HCT116 (cell line): Measurements from ENCODE around the gene CNTN2. TPM values are rescaled to one million over a fixed set of nuclear protein-coding genes. Genes with fewer than 3 reads are reported as not detected.

Experiments
- ATAC-seq: fragments of 200-7000 bp; cut with Tn5 transposase; 2 replicates; pipeline ENCODE4 v1.9.1; 2020; ENCODE audit warnings: mild to moderate bottlenecking, moderate library complexity
- BruUV-seq: library from RNA; stranded (reverse); fragments of 400-500 nt; replicated peaks from 2 replicates; lab custom pipeline; 2021; lab: Mats Ljungman, UMichigan
- CTCF ChIA-PET: fragments of 300-600 bp; sonication (Branson Sonifier 250); formaldehyde crosslinking; loops from one replicate; lab custom pipeline; 2021; ENCODE audit warnings: antibody characterized with exemption; lab: Charles Lee
- POLR2A ChIA-PET: fragments of 300-600, 350-600 bp; sonication (Branson Sonifier 250); formaldehyde crosslinking; loops from one replicate; lab custom pipeline; 2021; ENCODE audit warnings: antibody characterized with exemption; lab: Charles Lee
- RAD21 ChIA-PET, 2 experiments: fragments of 300-600 bp; sonication (Branson Sonifier 250); formaldehyde crosslinking; loops; one replicate each; lab custom pipeline; 2023; ENCODE audit warnings: low total read pairs in 2 of 2; ENCODE audit not compliant: uncharacterized antibody in 2 of 2, unreplicated experiment in 2 of 2, low non-redundant PET in 1 of 2; lab: Charles Lee
- DNase-seq: peaks from one replicate; pipeline ENCODE4 v3.0.0-alpha.2; 2010; ENCODE audit warnings: low read depth, low spot score
- H2AFZ ChIP-seq: fragments of 200-600 bp; shearing (Covaris generic), sonication (generic); 2 replicates; pipeline ENCODE4 v1.6.1; 2017; ENCODE audit warnings: low read depth, mixed run types, mixed read lengths, antibody characterized with exemption, low read length; ENCODE audit not compliant: poor library complexity, severe bottlenecking
- H3K27ac ChIP-seq: 2 replicates; pipeline ENCODE4 v1.5.1; 2012; ENCODE audit warnings: low read depth, low read length
- H3K27me3 ChIP-seq: fragments of 200-600 bp; sonication (generic); 2 replicates; pipeline ENCODE4 v1.6.1; 2016; ENCODE audit warnings: mixed run types, low read length, mixed read lengths; ENCODE audit not compliant: insufficient read depth
- H3K36me3 ChIP-seq, 2 experiments: fragments of 200-500 bp in 1 of 2; fragments of 200-600 bp in 1 of 2; sonication (Bioruptor generic) in 1 of 2; sonication (generic) in 1 of 2; 2 replicates each; pipeline versions ENCODE4 v1.5.1 to v1.6.1; 2014 to 2016; ENCODE audit warnings: low read length in 2 of 2, inconsistent platforms in 1 of 2, mixed read lengths in 1 of 2, mixed run types in 1 of 2; ENCODE audit not compliant: insufficient read depth in 2 of 2, control insufficient read depth in 1 of 2
- H3K4me1 ChIP-seq, 2 experiments: fragments of 200-600 bp in 1 of 2; sonication (generic) in 1 of 2; 2 replicates each; pipeline versions ENCODE4 v1.5.1 to v1.6.1; 2012 to 2017; ENCODE audit warnings: low read length in 2 of 2, inconsistent platforms in 1 of 2, mild to moderate bottlenecking in 1 of 2, mixed read lengths in 1 of 2, mixed run types in 1 of 2, moderate library complexity in 1 of 2; ENCODE audit not compliant: insufficient read depth in 2 of 2, control insufficient read depth in 1 of 2
- H3K4me2 ChIP-seq: fragments of 200-600 bp; sonication (generic); 2 replicates; pipeline ENCODE4 v1.6.1; 2017; ENCODE audit warnings: mixed run types, low read length, mixed read lengths
- H3K4me3 ChIP-seq, 2 experiments: fragments of 200-600 bp in 1 of 2; sonication (generic) in 1 of 2; replicated peaks in 1 of 2; 2 replicates each; pipeline ENCODE4 v1.5.1; 2011 to 2016; ENCODE audit warnings: low read length in 2 of 2, control low read depth in 1 of 2, low read depth in 1 of 2, mild to moderate bottlenecking in 1 of 2, mixed read lengths in 1 of 2, mixed run types in 1 of 2
- H3K79me2 ChIP-seq: fragments of 200-600 bp; sonication (generic); 2 replicates; pipeline ENCODE4 v1.6.1; 2017; ENCODE audit warnings: mild to moderate bottlenecking, mixed run types, low read length, moderate library complexity, mixed read lengths; ENCODE audit not compliant: insufficient read depth
- H3K9ac ChIP-seq: fragments of 200-600 bp; sonication (generic); 2 replicates; pipeline ENCODE4 v1.6.1; 2016; ENCODE audit warnings: low read length, mixed read lengths
- H3K9me2 ChIP-seq: fragments of 200-600 bp; sonication (generic), shearing (Covaris generic); 2 replicates; pipeline ENCODE4 v1.6.1; 2017; ENCODE audit warnings: mixed run types, mild to moderate bottlenecking, moderate library complexity; ENCODE audit not compliant: insufficient read depth
- H3K9me3 ChIP-seq, 2 experiments: fragments of 200-500 bp in 1 of 2; fragments of 200-600 bp in 1 of 2; sonication (Bioruptor generic) in 1 of 2; sonication (generic) in 1 of 2; 2 replicates each; pipeline ENCODE4 v1.6.1; 2014 to 2017; ENCODE audit warnings: low read length in 2 of 2, mixed read lengths in 2 of 2, inconsistent platforms in 1 of 2, low read depth in 1 of 2, mild to moderate bottlenecking in 1 of 2, mixed run types in 1 of 2, moderate library complexity in 1 of 2; ENCODE audit not compliant: control insufficient read depth in 1 of 2, insufficient read depth in 1 of 2
- H4K20me1 ChIP-seq: fragments of 200-600 bp; sonication (generic), shearing (Covaris generic); 2 replicates; pipeline ENCODE4 v1.6.1; 2017; ENCODE audit warnings: mixed run types, mild to moderate bottlenecking, moderate library complexity; ENCODE audit not compliant: insufficient read depth
- EZH2 ChIP-seq: fragments of 200-600 bp; sonication (generic); IDR thresholded peaks from 2 replicates; pipeline ENCODE4 v1.6.1; 2017; ENCODE audit warnings: antibody characterized with exemption, mixed run types
- FOSL1 ChIP-seq: IDR thresholded peaks from 2 replicates; pipeline ENCODE4 v1.6.1; 2012; ENCODE audit warnings: low read depth
- POLR2AphosphoS5 ChIP-seq: IDR thresholded peaks from 2 replicates; pipeline ENCODE4 v1.6.1; 2011; ENCODE audit warnings: mild to moderate bottlenecking, low read depth, low read length, moderate library complexity
- SRF ChIP-seq: IDR thresholded peaks from 2 replicates; pipeline ENCODE4 v1.6.1; 2012; ENCODE audit warnings: low read depth
- TCF7L2 ChIP-seq: IDR thresholded peaks from 2 replicates; pipeline ENCODE4 v1.7.0; 2011; ENCODE audit warnings: borderline replicate concordance, inconsistent platforms; ENCODE audit not compliant: insufficient read depth, insufficient read length; ENCODE audit errors: extremely low read depth
- ZNF274 ChIP-seq: fragments of 200-500 bp; sonication (Bioruptor generic); IDR thresholded peaks from 2 replicates; pipeline ENCODE4 v1.6.1; 2014; ENCODE audit warnings: mild to moderate bottlenecking, low read depth, low read length, inconsistent platforms
- intact Hi-C: fragments of 100-400 bp; cut with micrococcal nuclease; formaldehyde crosslinking; loops from 2 replicates; pipeline ENCODE4 v1.10.0; 2022
- total RNA-seq: library from RNA; stranded (reverse); gene quantifications from one replicate; pipeline ENCODE4 v1.2.1, GENCODE V29; 2021; ENCODE audit not compliant: unreplicated experiment
- TF ChIP-seq, protein P1 (sequence below), 3 experiments: fragments of 200-600 bp in 1 of 3; sonication (generic) in 1 of 3; IDR thresholded peaks in 2 of 3; conservative IDR thresholded peaks in 1 of 3; 2 replicates each; pipeline ENCODE4 v1.5.1; 2012 to 2017; ENCODE audit warnings: low read depth in 2 of 3, low read length in 2 of 3, antibody characterized with exemption in 1 of 3, borderline replicate concordance in 1 of 3, control low read depth in 1 of 3, mild to moderate bottlenecking in 1 of 3, mixed read lengths in 1 of 3, mixed run types in 1 of 3, moderate library complexity in 1 of 3; ENCODE audit not compliant: insufficient read depth in 1 of 3

CNTN2 gene
- total RNA-seq, 1 experiment from 2014 or later, result 0.15 TPM

DNA sequence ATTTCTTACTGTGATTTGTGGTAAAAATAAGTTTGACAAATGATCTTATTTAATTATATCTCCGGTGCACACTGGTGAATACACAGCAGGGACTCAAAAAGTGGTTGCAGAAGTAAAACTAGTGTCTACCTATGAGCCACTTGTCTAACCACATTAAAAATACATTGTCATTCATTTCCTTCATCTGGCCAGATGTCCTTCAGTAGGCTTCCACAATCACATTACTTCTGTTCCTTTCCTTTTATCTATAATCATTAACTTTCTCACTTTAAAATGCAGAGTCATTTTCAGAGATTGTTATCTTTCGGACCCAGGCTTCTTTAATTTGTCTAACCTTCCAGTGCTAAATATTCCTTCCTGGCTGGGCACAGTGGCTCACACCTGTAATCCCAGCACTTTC, 75.7 kb downstream of the CNTN2 start:
- Histone ChIP-seq H4K20me1 (no peaks in the 10 kb centered on the region), H3K79me2 (peaks cover 73% of the 10 kb centered on the region), H3K9me3 (no peaks in the 10 kb centered on the region), H2AFZ (no peak overlapping the region), H3K4me2 (no peak overlapping the region), H3K9ac (no peak overlapping the region), H3K9me2 (no peaks in the 10 kb centered on the region), H3K36me3 (peaks cover 8 to 14% of the 10 kb centered on the region in 2 experiments; a peak in 3 of 4 replicates)
- POLR2A ChIA-PET, result no interaction called here
- ATAC-seq, result no peak
- TF ChIP-seq EZH2 (no peak), POLR2AphosphoS5 (no peak), FOSL1 (no peak), SRF (no peak), ZNF274 (no peak), TCF7L2 (no peak)
- TF ChIP-seq, protein P1, sequence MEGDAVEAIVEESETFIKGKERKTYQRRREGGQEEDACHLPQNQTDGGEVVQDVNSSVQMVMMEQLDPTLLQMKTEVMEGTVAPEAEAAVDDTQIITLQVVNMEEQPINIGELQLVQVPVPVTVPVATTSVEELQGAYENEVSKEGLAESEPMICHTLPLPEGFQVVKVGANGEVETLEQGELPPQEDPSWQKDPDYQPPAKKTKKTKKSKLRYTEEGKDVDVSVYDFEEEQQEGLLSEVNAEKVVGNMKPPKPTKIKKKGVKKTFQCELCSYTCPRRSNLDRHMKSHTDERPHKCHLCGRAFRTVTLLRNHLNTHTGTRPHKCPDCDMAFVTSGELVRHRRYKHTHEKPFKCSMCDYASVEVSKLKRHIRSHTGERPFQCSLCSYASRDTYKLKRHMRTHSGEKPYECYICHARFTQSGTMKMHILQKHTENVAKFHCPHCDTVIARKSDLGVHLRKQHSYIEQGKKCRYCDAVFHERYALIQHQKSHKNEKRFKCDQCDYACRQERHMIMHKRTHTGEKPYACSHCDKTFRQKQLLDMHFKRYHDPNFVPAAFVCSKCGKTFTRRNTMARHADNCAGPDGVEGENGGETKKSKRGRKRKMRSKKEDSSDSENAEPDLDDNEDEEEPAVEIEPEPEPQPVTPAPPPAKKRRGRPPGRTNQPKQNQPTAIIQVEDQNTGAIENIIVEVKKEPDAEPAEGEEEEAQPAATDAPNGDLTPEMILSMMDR (IDR thresholded peaks at IDR 0.05 in 2 of 3, conservative IDR thresholded peaks at IDR 0.05 in 1 of 3; ENCODE audit: borderline replicate concordance in 1 of 3, insufficient read depth in 1 of 3, low read depth in 2 of 3, low read length in 2 of 3), result no peak
- TF ChIP-seq, all 23 proteins: peak for 0
- ChIA-PET RAD21 (no interaction called here), CTCF (interaction anchor here (1.3 kb wide), 1 partner anchor 57 kb away, joined by 3 read pairs; no protein-coding TSS in a partner anchor)
- Histone ChIP-seq H3K27ac (no peak overlapping the region), H3K4me3 (no peak overlapping the region), H3K27me3 (no peaks in the 10 kb centered on the region), H3K4me1 (peaks cover 7 to 22% of the 10 kb centered on the region in 2 experiments; a peak in 3 of 4 replicates)
- no TSS peak for BruUV-seq
- DNase-seq, result no peak
- intact Hi-C loops, result no loop called here
